Sigmoid colon (tissue), 7 donors: ENCODE data around the gene OR5A2. TPM values are rescaled to one million over a fixed set of nuclear protein-coding genes. Genes with fewer than 3 reads are reported as not detected.
A peak's percentile ranks its signal among the peaks of the same experiment; 100 is the strongest.

Experiments used
- DNase-seq: peaks from one replicate; pipeline ENCODE4 v3.0.0-alpha.2; 2019
- H3K27ac ChIP-seq, 4 donors: fragments of 200-600 bp; sonication (generic); one replicate each; pipeline ENCODE4 v1.5.1; 2016 to 2019; ENCODE audit warnings: mild to moderate bottlenecking in 1 of 4
- H3K27me3 ChIP-seq, 3 donors: fragments of 200-600 bp; sonication (generic); one replicate each; pipeline ENCODE4 v1.5.1; 2019; ENCODE audit warnings: mild to moderate bottlenecking in 1 of 3
- H3K36me3 ChIP-seq, 4 donors: fragments of 200-600 bp; sonication (generic); one replicate each; pipeline ENCODE4 v1.5.1; 2016 to 2019
- H3K4me1 ChIP-seq, 4 donors: fragments of 200-600 bp; sonication (generic); one replicate each; pipeline ENCODE4 v1.5.1; 2017 to 2019
- H3K4me3 ChIP-seq, 4 donors: fragments of 200-600 bp; sonication (generic); one replicate each; pipeline ENCODE4 v1.5.1; 2017 to 2019; ENCODE audit warnings: mild to moderate bottlenecking in 2 of 4, moderate library complexity in 1 of 4
- H3K9me3 ChIP-seq, 4 donors: fragments of 200-600 bp in 3 of 4; sonication (generic) in 3 of 4; one replicate each; pipeline versions ENCODE4 v1.5.1 to v1.6.1; 2013 to 2019
- CTCF ChIP-seq, 4 experiments: fragments of 450-650 bp in 3 of 4; fragments of 200-600 bp in 1 of 4; IDR thresholded peaks; one replicate each; pipeline ENCODE4 v1.5.1; 2016 to 2019; ENCODE audit warnings: antibody characterized with exemption in 4 of 4, mild to moderate bottlenecking in 3 of 4, moderate library complexity in 2 of 4
- EP300 ChIP-seq, 4 donors: sonication (generic); formaldehyde crosslinking; IDR thresholded peaks; one replicate each; pipeline ENCODE4 v1.6.1; 2017; ENCODE audit warnings: antibody characterized with exemption in 4 of 4
- POLR2A ChIP-seq, 2 donors: fragments of 450-650 bp; IDR thresholded peaks; one replicate each; pipeline ENCODE4 v1.6.1; 2016; ENCODE audit warnings: antibody characterized with exemption in 2 of 2, mild to moderate bottlenecking in 2 of 2, moderate library complexity in 2 of 2
- POLR2AphosphoS5 ChIP-seq, 4 donors: sonication (generic); formaldehyde crosslinking; IDR thresholded peaks; one replicate each; pipeline ENCODE4 v1.6.1; 2017; ENCODE audit warnings: antibody characterized with exemption in 4 of 4
- WGBS, 2 donors: extraction: QIAGEN DNeasy Blood & Tissue Kit; methylation state at CpG; one replicate each; pipeline ENCODE4 v1.1.7; 2013; 5-methylcytosine and 5-hydroxymethylcytosine counted together
- intact Hi-C: fragments of 100-400 bp; cut with DNase I; formaldehyde crosslinking; loops from one replicate; pipeline ENCODE4 v1.15.1; 2023
- polyA plus RNA-seq, 3 donors: library from polyadenylated mRNA; stranded (reverse); fragments of 200-250 nt; gene quantifications; one replicate each; pipeline ENCODE4 v1.2.3, GENCODE V29; 2013
- total RNA-seq, 4 donors: library from RNA; depleted of rRNA; stranded (reverse); fragments of >200 nt; gene quantifications; one replicate each; pipeline ENCODE4 v1.1.0, GENCODE V29; 2016
- donor health status: healthy with polysubstance abuse.
- donor health status: Bipolar disorder and iron deficiency.
- donor health status: healthy.

The OR5A2 gene
- not detected for total RNA-seq
- not detected for polyA plus RNA-seq

- H3K27ac ChIP-seq: no peak within 1 kb of the TSS
- H3K36me3 ChIP-seq: no peaks in the 10 kb centered on the region
- intact Hi-C loops: no loop called here
- no peak for TF ChIP-seq POLR2AphosphoS5 (IDR thresholded peaks at IDR 0.05)
- no peak for TF ChIP-seq CTCF (IDR thresholded peaks at IDR 0.05)
- TF ChIP-seq EP300 (IDR thresholded peaks at IDR 0.05): no peak
- TF ChIP-seq POLR2A (IDR thresholded peaks at IDR 0.05): no peak
- no peak for DNase-seq
- 77 to 78% methylated on average over 5 of the region's 5 CpGs for WGBS, 2 donors
- no peaks in the 10 kb centered on the region for H3K27me3 ChIP-seq
- H3K4me1 ChIP-seq: no peaks in the 10 kb centered on the region
- no peaks in the 10 kb centered on the region for H3K9me3 ChIP-seq
- no peak within 1 kb of the TSS for H3K4me3 ChIP-seq
These were observed at the start of gene OR5A2 for GRCh38 chr11:59426361-59427067. Gene OR5A2, minus strand, starts transcription at chr11:59426413. Its CDS starts 3,460 bp downstream, at chr11:59422953.

- Histone ChIP-seq H3K4me1 (no peaks in the 10 kb centered on the region), H3K27me3 (no peaks in the 10 kb centered on the region), H3K4me3 (no peak overlapping the region), H3K27ac (no peak overlapping the region), H3K9me3 (no peaks in the 10 kb centered on the region), H3K36me3 (no peaks in the 10 kb centered on the region)
- 59 to 68% methylated on average over 9 of the region's 9 CpGs for WGBS, 2 donors
- intact Hi-C loops: no loop called here
- DNase-seq: no peak
- TF ChIP-seq POLR2AphosphoS5 (IDR thresholded peaks at IDR 0.05) (no peak), POLR2A (IDR thresholded peaks at IDR 0.05) (no peak), CTCF (IDR thresholded peaks at IDR 0.05) (no peak), EP300 (IDR thresholded peaks at IDR 0.05) (no peak)
These were observed 49.0 kb upstream of the OR5A2 start for GRCh38 chr11:59475176-59475575.

GRCh38 chr11:59473015-59473414 lies 46.8 kb upstream of the OR5A2 start, which contains the start of gene OR4D10:
Gene OR4D10, plus strand, starts transcription at chr11:59473315. Its CDS starts 4,115 bp downstream, at chr11:59477430.
- Histone ChIP-seq H3K27me3 (no peaks in the 10 kb centered on the region), H3K4me1 (no peaks in the 10 kb centered on the region), H3K36me3 (no peaks in the 10 kb centered on the region), H3K9me3 (no peaks in the 10 kb centered on the region), H3K27ac (no peak within 1 kb of the TSS), H3K4me3 (no peak within 1 kb of the TSS)
- intact Hi-C loops: no loop called here
- no peak for DNase-seq
- no peak for TF ChIP-seq POLR2A (IDR thresholded peaks at IDR 0.05)

GRCh38 chr11:59463190-59463641 lies 37.0 kb upstream of the OR5A2 start:
- no peaks in the 10 kb centered on the region for H3K36me3 ChIP-seq
- no peak overlapping the region for H3K4me3 ChIP-seq
- intact Hi-C loops: no loop called here
- no peak overlapping the region for H3K27ac ChIP-seq
- DNase-seq: peak; percentile 78
- 43 to 56% methylated on average over 5 of the region's 5 CpGs for WGBS, 2 donors
- H3K9me3 ChIP-seq: no peaks in the 10 kb centered on the region
- TF ChIP-seq EP300 (IDR thresholded peaks at IDR 0.05) (no peak), POLR2A (IDR thresholded peaks at IDR 0.05) (no peak), POLR2AphosphoS5 (IDR thresholded peaks at IDR 0.05) (peak in 2 of 4 donors; percentile 13 to 29), CTCF (IDR thresholded peaks at IDR 0.05) (no peak)
- H3K27me3 ChIP-seq: no peaks in the 10 kb centered on the region
- H3K4me1 ChIP-seq: no peaks in the 10 kb centered on the region

DNA sequence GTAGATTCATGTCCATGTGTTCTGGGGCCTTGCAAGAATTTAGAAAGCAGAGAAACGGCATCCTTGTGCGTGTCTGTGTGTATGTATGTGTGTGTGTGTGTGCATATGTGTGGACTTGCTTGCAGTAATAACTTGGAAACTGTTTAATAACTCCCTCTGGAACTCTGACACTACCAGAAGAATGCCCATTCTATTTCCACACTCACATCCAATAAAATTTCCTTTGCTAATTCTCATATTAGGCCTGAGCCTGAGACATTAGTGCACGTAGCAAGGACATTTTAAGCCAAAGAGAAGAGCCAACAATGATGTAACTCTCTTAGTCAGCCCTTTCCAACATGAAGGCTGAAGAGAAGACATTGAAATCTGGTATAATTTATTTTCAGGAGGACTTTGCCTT lies 33.7 kb upstream of the OR5A2 start:
- Histone ChIP-seq H3K4me1 (no peaks in the 10 kb centered on the region), H3K27ac (no peak overlapping the region), H3K27me3 (no peaks in the 10 kb centered on the region), H3K36me3 (no peaks in the 10 kb centered on the region), H3K9me3 (no peaks in the 10 kb centered on the region), H3K4me3 (no peak overlapping the region)
- no peak for DNase-seq
- intact Hi-C loops: no loop called here
- TF ChIP-seq POLR2AphosphoS5 (IDR thresholded peaks at IDR 0.05) (no peak), POLR2A (IDR thresholded peaks at IDR 0.05) (no peak), CTCF (IDR thresholded peaks at IDR 0.05) (no peak), EP300 (IDR thresholded peaks at IDR 0.05) (no peak)
- 67 to 91% methylated on average over 3 of the region's 3 CpGs for WGBS, 2 donors
